Gastroesophageal sphincter (tissue), 4 donors: ENCODE data around the gene CRY2. TPM values are rescaled to one million over a fixed set of nuclear protein-coding genes. Genes with fewer than 3 reads are reported as not detected.
A peak's percentile ranks its signal among the peaks of the same experiment; 100 is the strongest.

Source experiments
- ATAC-seq: fragments of 150-250 bp; one replicate; pipeline ENCODE4 v1.9.1; 2016; ENCODE audit warnings: mild to moderate bottlenecking, moderate library complexity
- H3K27ac ChIP-seq, 4 donors: fragments of 200-600 bp; sonication (generic) in 3 of 4; 1 replicate in 3 of 4; 2 replicates in 1 of 4; pipeline ENCODE4 v1.5.1; 2016 to 2019
- H3K27me3 ChIP-seq: fragments of 200-600 bp; sonication (generic); one replicate; pipeline ENCODE4 v1.5.1; 2019
- H3K36me3 ChIP-seq, 2 donors: fragments of 200-600 bp; sonication (generic); one replicate each; pipeline ENCODE4 v1.5.1; 2019; ENCODE audit warnings: control low read depth in 1 of 2
- H3K4me1 ChIP-seq, 3 donors: fragments of 200-600 bp; sonication (generic); 1 replicate in 2 of 3; 2 replicates in 1 of 3; pipeline ENCODE4 v1.5.1; 2016 to 2019; ENCODE audit warnings: control low read depth in 2 of 3
- H3K4me3 ChIP-seq, 2 donors: fragments of 200-600 bp; sonication (generic); one replicate each; pipeline ENCODE4 v1.5.1; 2019; ENCODE audit warnings: mild to moderate bottlenecking in 1 of 2, moderate library complexity in 1 of 2
- H3K9me3 ChIP-seq, 3 donors: fragments of 200-600 bp; sonication (generic); one replicate each; pipeline ENCODE4 v1.5.1; 2017 to 2019; ENCODE audit warnings: control low read depth in 2 of 3
- EP300 ChIP-seq: sonication (generic); formaldehyde crosslinking; IDR thresholded peaks from one replicate; pipeline ENCODE4 v1.6.1; 2017; ENCODE audit warnings: antibody characterized with exemption, mild to moderate bottlenecking
- POLR2A ChIP-seq, 2 donors: fragments of 450-650 bp; IDR thresholded peaks; one replicate each; pipeline ENCODE4 v1.6.1; 2017; ENCODE audit warnings: antibody characterized with exemption in 2 of 2, mild to moderate bottlenecking in 2 of 2, moderate library complexity in 1 of 2
- POLR2AphosphoS5 ChIP-seq: sonication (generic); formaldehyde crosslinking; IDR thresholded peaks from one replicate; pipeline ENCODE4 v1.6.1; 2017; ENCODE audit warnings: antibody characterized with exemption
- WGBS, 2 donors: methylation state at CpG; one replicate each; pipeline ENCODE4 v1.1.5; 2018; ENCODE audit warnings: low coverage in 1 of 2; 5-methylcytosine and 5-hydroxymethylcytosine counted together
- total RNA-seq, 4 donors: library from RNA; depleted of rRNA; stranded (reverse); fragments of >200 nt; gene quantifications; one replicate each; pipeline ENCODE4 v1.1.0, GENCODE V29; 2016
- TF ChIP-seq, protein P1 (sequence below), 4 experiments: fragments of 200-600 bp in 2 of 4; fragments of 450-650 bp in 2 of 4; sonication (generic) in 1 of 4; IDR thresholded peaks; one replicate each; pipeline ENCODE4 v1.5.1; 2017 to 2019; ENCODE audit warnings: antibody characterized with exemption in 4 of 4, mild to moderate bottlenecking in 2 of 4, moderate library complexity in 2 of 4

Gene CRY2
- total RNA-seq, 4 donors from 2014 or later, result 38.8 to 82.0 (median 47.7) TPM

DNA sequence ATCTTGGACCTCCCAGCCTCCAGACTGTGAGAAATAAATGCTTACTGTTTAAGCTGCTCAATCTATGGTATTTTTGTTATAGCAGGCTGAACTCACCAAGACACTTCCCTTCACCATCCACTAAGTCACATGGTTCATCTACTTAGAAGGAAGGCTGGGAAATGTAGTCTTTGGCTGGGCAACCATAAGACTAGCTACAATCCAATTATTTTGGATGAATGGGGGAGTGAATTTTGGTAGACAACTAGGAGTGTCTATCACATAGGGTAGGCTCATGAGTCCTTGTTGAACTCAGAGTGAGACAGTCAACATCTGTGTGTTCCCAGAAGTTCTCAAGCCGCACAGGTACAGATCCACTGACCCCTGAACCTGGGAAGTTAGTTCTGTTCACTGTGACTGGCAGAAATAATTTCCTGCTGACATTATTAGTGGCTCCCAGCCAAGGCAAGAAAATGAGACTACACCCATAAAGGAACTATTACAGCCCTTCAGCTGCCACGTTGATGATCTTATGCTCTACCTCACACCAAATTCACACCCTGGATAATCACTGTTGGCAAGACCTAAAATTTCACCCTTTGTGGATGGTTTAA lies 45.5 kb upstream of the CRY2 start:
- WGBS, 2 donors, result 72 to 74% methylated on average over 2 of the region's 2 CpGs
- TF ChIP-seq, protein P1, sequence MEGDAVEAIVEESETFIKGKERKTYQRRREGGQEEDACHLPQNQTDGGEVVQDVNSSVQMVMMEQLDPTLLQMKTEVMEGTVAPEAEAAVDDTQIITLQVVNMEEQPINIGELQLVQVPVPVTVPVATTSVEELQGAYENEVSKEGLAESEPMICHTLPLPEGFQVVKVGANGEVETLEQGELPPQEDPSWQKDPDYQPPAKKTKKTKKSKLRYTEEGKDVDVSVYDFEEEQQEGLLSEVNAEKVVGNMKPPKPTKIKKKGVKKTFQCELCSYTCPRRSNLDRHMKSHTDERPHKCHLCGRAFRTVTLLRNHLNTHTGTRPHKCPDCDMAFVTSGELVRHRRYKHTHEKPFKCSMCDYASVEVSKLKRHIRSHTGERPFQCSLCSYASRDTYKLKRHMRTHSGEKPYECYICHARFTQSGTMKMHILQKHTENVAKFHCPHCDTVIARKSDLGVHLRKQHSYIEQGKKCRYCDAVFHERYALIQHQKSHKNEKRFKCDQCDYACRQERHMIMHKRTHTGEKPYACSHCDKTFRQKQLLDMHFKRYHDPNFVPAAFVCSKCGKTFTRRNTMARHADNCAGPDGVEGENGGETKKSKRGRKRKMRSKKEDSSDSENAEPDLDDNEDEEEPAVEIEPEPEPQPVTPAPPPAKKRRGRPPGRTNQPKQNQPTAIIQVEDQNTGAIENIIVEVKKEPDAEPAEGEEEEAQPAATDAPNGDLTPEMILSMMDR (IDR thresholded peaks at IDR 0.05), result no peak
- TF ChIP-seq POLR2AphosphoS5 (no peak), POLR2A (IDR thresholded peaks at IDR 0.05) (no peak), EP300 (no peak)
- no peak for ATAC-seq
- Histone ChIP-seq H3K4me1 (peaks cover 0 to 23% (median 13%) of the 10 kb centered on the region in 3 donors), H3K27ac (no peak overlapping the region), H3K9me3 (no peaks in the 10 kb centered on the region), H3K36me3 (no peaks in the 10 kb centered on the region), H3K27me3 (no peaks in the 10 kb centered on the region), H3K4me3 (no peak overlapping the region)

DNA sequence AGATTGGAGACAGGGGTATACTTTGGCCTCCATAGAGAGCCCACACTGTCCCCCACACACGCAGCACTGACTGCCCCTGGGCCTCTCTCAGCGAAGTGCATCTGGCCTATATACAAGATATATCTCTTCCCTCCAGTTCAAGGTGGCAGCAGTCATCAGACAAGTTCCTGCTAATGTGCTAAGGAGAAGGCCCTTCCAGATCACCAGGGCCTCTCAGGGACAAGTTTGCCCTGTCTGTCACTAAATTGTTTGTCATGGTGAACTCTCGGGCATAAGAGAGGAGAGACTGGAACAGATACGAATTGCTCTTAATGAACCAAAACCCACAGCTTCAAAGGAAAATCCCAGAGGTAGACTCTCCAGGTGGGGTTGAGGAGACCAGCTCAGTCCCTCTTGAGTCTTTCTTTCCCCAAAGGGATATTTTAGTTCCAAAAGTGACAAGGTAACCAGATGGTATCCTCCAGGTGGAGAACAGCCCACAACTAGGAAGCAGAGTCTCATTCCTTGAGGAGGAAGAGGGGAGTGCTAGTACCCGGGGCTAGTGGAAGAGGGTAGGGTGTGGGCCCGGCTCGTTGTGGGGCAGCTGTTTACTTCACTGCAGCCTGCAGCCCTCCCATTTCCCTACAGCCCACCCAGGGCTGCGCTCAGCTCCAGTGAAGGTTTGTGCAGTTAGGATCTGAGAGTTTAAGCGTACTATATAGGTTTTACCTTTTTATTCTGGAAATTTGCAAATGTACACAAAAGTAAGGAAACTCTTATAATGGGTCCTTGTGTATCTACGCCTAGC lies 44.6 kb upstream of the CRY2 start:
- Histone ChIP-seq H3K27me3 (no peaks in the 10 kb centered on the region), H3K4me1 (peaks cover 0 to 32% (median 22%) of the 10 kb centered on the region in 3 donors), H3K36me3 (no peaks in the 10 kb centered on the region), H3K27ac (no peak overlapping the region), H3K9me3 (no peaks in the 10 kb centered on the region), H3K4me3 (no peak overlapping the region)
- 97 to 100% methylated on average over 3 to 4 of the region's 10 CpGs for WGBS, 2 donors
- no peak for ATAC-seq
- TF ChIP-seq POLR2AphosphoS5, result no peak
- TF ChIP-seq POLR2A (IDR thresholded peaks at IDR 0.05), result no peak
- TF ChIP-seq, protein P1 (IDR thresholded peaks at IDR 0.05), result no peak

DNA sequence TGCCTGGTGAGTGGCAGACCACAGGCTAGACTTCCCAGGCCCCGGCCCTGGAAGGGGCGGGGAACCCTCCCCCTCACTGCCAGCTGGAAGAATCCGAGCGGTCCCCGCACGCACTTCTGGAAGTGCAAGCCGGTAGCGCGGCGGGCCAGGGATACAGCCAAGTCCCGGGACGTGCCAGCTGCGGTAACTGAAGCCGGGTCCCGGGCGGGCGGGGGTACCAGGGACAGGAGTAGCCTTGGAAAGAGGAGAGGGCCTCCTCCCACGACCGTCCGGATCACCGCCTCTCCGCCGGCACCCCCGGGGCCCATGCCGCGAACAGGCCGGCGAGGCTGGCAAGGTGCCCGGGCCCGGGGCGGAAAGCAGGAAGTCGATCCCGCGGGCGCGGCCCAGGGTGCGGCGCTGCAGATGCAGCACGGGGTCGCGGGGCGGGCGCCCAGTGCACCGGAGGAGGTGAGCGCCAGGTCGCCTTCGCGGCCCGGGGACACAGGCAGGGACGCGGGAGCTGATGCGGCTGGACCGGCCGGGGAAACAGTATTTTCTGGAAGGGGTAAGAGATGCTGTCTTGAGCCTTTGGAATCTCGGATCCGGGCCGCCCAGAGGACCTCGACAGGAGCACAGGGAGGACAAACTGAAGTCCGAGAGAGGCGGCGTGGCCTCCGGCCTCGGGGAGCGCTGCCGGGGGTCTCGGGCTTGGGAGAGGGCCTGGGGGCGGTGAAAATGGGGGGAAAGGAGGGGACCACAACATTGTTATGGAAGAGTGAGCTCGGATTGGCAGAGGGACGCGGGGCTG lies 43.1 kb upstream of the CRY2 start:
- Histone ChIP-seq H3K9me3 (no peaks in the 10 kb centered on the region), H3K4me3 (peak overlapping the region; percentile 56 to 87), H3K27me3 (no peaks in the 10 kb centered on the region), H3K4me1 (peaks cover 0 to 46% (median 24%) of the 10 kb centered on the region in 3 donors), H3K36me3 (peaks cover 0 to 4% of the 10 kb centered on the region in 2 donors), H3K27ac (peak overlapping the region; percentile 59 to 94 (median 92))
- 0% methylated on average over 19 of the region's 70 CpGs; no CpG with 5 or more reads in 1 of the 2 donors for WGBS, 2 donors
- peak; percentile 63 for ATAC-seq
- TF ChIP-seq POLR2A (IDR thresholded peaks at IDR 0.05) (no peak), EP300 (no peak), POLR2AphosphoS5 (peak; percentile 22)
- TF ChIP-seq, protein P1 (IDR thresholded peaks at IDR 0.05), result peak in 1 of 4 experiments; percentile 37

DNA sequence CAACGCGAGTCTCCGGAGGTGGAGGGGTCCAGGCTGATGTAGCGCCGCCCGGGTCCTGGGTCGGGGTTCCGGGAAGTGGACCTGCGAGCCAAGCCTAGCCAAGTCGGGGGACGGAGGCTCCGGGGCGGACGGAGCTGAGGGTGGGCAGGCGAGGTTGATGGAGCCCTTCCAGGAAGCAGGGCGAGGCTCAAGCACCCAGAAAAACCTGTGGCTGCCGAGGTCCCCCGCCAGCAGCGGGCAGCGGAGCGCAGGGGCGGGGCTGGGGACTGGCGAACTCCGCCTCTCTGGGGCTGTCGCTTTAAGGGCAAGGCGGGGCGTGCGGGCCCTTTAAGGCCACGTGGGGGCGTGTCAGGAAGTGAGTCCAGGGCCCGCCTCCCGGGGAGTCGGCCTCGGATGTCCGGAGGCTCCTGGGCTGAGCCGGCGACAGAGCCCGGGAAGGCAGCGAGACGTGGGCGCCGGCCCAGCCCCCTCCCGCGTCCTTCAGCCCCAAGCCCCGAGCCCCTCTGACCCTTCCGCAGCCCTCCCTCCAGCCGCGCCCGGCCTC lies 42.4 kb upstream of the CRY2 start, which contains the start of gene SLC35C1:
Gene SLC35C1, plus strand, starts transcription at position 389 of the 544 bp plus-strand sequence. CDS start 653 bp downstream, outside the sequence.
- H3K4me1 ChIP-seq, result peaks cover 0 to 51% (median 24%) of the 10 kb centered on the region in 3 donors

More for the DNA sequence above, 42.4 kb upstream of the CRY2 start, which contains the start of gene SLC35C1:
- Histone ChIP-seq H3K4me3 (peak within 1 kb of the TSS; percentile 56 to 87), H3K27me3 (no peaks in the 10 kb centered on the region), H3K36me3 (peaks cover 0 to 10% of the 10 kb centered on the region in 2 donors), H3K9me3 (no peaks in the 10 kb centered on the region), H3K27ac (peak within 1 kb of the TSS; percentile 61 to 94 (median 92))
- peak; percentile 96 for ATAC-seq
- WGBS, 2 donors, result 0% methylated on average over 4 of the region's 49 CpGs; no CpG with 5 or more reads in 1 of the 2 donors
- TF ChIP-seq POLR2AphosphoS5 (peak; percentile 83), EP300 (no peak), POLR2A (IDR thresholded peaks at IDR 0.05) (peak; percentile 75 to 81)
- TF ChIP-seq, protein P1 (IDR thresholded peaks at IDR 0.05), result peak in 3 of 4 experiments; percentile 13 to 40 (median 35)
